GM12878 (cell line): ENCODE results near the gene SARDH.

Experiments
- FOS ChIP-seq: IDR thresholded peaks from 3 replicates; pipeline ENCODE4 v1.6.1; 2011; ENCODE audit warnings: borderline replicate concordance; ENCODE audit not compliant: insufficient read length; ENCODE audit errors: extremely low read depth
- GATAD2B ChIP-seq: fragments of 450-650 bp; conservative IDR thresholded peaks from 2 replicates; pipeline ENCODE4 v1.6.1; 2017; ENCODE audit warnings: low read depth, mild to moderate bottlenecking, moderate library complexity
- KAT2A ChIP-seq: conservative IDR thresholded peaks from 2 replicates; pipeline ENCODE4 v1.6.1; 2011; ENCODE audit warnings: low read depth, low read length; ENCODE audit not compliant: control insufficient read depth
- NFYA ChIP-seq: IDR thresholded peaks from 2 replicates; pipeline ENCODE4 v1.6.1; 2011; ENCODE audit warnings: low read depth, mild to moderate bottlenecking, low read length, improper control_type of control experiment, borderline replicate concordance
- NRF1 ChIP-seq: conservative IDR thresholded peaks from 2 replicates; pipeline ENCODE4 v1.6.1; 2011; ENCODE audit warnings: mild to moderate bottlenecking, low read depth, low read length, improper control_type of control experiment
- POLR2AphosphoS5 ChIP-seq: IDR thresholded peaks from 2 replicates; pipeline ENCODE4 v1.6.1; 2011; ENCODE audit warnings: mild to moderate bottlenecking, low read length, inconsistent platforms
- SUPT20H ChIP-seq: IDR thresholded peaks from 2 replicates; pipeline ENCODE4 v1.6.1; 2011; ENCODE audit warnings: low read depth, mild to moderate bottlenecking, low read length, moderate library complexity, borderline replicate concordance; ENCODE audit not compliant: control insufficient read depth
- ZNF217 ChIP-seq: fragments of 450-650 bp; IDR thresholded peaks from 2 replicates; pipeline ENCODE4 v1.6.1; 2017; ENCODE audit warnings: antibody characterized with exemption, mild to moderate bottlenecking
- ZNF274 ChIP-seq: IDR thresholded peaks from one replicate; pipeline ENCODE4 v1.8.0; 2011; ENCODE audit not compliant: insufficient read length, insufficient read depth
- TF ChIP-seq, protein P1 (sequence below), 3 experiments: IDR thresholded peaks in 2 of 3; conservative IDR thresholded peaks in 1 of 3; 2 replicates each; pipeline ENCODE4 v1.5.1; 2011; ENCODE audit warnings: low read depth in 3 of 3, low read length in 3 of 3, mild to moderate bottlenecking in 3 of 3, control low read depth in 2 of 3, moderate library complexity in 2 of 3, inconsistent platforms in 1 of 3, mixed read lengths in 1 of 3; ENCODE audit not compliant: control insufficient read depth in 2 of 3, insufficient read depth in 1 of 3; ENCODE audit errors: extremely low read depth in 1 of 3

DNA sequence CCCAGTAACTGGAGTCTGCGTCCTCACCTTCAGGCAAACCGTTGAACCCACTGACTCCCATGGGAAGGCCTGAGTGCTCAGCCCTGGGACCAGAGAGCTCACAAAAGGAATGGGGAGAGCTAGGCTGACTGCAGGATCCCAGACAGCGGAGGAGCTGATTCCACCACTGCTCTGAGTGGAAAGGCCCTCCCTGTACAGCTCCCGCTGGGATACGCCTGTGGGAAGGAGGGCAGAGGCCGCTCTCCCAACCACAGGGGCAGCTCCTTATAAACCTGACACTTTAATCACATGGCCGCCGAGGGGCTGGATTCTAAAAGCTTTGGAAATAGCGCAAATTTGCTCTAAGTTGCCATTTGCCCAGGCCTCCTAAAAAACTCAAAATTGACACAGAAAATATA, 64.9 kb downstream of the SARDH start:
- TF ChIP-seq NFYA (no peak), KAT2A (no peak), ZNF274 (no peak), NRF1 (no peak), POLR2AphosphoS5 (no peak), FOS (no peak), ZNF217 (no peak), GATAD2B (no peak), SUPT20H (no peak)
- TF ChIP-seq, protein P1, sequence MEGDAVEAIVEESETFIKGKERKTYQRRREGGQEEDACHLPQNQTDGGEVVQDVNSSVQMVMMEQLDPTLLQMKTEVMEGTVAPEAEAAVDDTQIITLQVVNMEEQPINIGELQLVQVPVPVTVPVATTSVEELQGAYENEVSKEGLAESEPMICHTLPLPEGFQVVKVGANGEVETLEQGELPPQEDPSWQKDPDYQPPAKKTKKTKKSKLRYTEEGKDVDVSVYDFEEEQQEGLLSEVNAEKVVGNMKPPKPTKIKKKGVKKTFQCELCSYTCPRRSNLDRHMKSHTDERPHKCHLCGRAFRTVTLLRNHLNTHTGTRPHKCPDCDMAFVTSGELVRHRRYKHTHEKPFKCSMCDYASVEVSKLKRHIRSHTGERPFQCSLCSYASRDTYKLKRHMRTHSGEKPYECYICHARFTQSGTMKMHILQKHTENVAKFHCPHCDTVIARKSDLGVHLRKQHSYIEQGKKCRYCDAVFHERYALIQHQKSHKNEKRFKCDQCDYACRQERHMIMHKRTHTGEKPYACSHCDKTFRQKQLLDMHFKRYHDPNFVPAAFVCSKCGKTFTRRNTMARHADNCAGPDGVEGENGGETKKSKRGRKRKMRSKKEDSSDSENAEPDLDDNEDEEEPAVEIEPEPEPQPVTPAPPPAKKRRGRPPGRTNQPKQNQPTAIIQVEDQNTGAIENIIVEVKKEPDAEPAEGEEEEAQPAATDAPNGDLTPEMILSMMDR (IDR thresholded peaks at IDR 0.05 in 2 of 3, conservative IDR thresholded peaks at IDR 0.05 in 1 of 3; ENCODE audit: control insufficient read depth in 2 of 3, extremely low read depth in 1 of 3, insufficient read depth in 1 of 3, low read depth in 3 of 3, low read length in 3 of 3): no peak
